CD4-positive, alpha-beta T cell (primary cell): ENCODE measurements around the gene ZBTB5. TPM values are rescaled to one million over a fixed set of nuclear protein-coding genes. Genes with fewer than 3 reads are reported as not detected.
"Not testable (repeated sequence)": the region's sequence is repeated elsewhere in the genome, so short reads cannot be mapped to it uniquely, and the experiment has no call there.

Source experiments
- ATAC-seq: fragments of 200-7000 bp; cut with Tn5 transposase; one replicate; pipeline ENCODE4 v1.10.0; 2022; ENCODE audit warnings: mild to moderate bottlenecking; ENCODE audit not compliant: poor library complexity
- CTCF ChIA-PET: fragments of 350-600 bp; sonication (Branson Sonifier 250); formaldehyde crosslinking; loops from one replicate; lab custom pipeline; 2021; ENCODE audit warnings: antibody characterized with exemption, inconsistent platforms; lab: Charles Lee
- POLR2A ChIA-PET: fragments of 350-600 bp; sonication (Branson Sonifier 250); formaldehyde crosslinking; loops from one replicate; lab custom pipeline; 2021; ENCODE audit warnings: antibody characterized with exemption, inconsistent platforms; lab: Charles Lee
- DNase-seq, 14 experiments: peaks; one replicate each; pipeline ENCODE4 v3.0.0-alpha.2; 2013 to 2020; ENCODE audit warnings: mixed read lengths in 2 of 14
- H3K27ac ChIP-seq, 2 donors: one replicate each; pipeline versions ENCODE4 v1.5.1 to v1.7.0; 2013; ENCODE audit warnings: low read length in 2 of 2, low read depth in 1 of 2, mild to moderate bottlenecking in 1 of 2
- H3K27me3 ChIP-seq, 2 experiments: 1 replicate in 1 of 2; 2 replicates in 1 of 2; pipeline versions ENCODE4 v1.6.1 to v1.7.0; 2013; ENCODE audit warnings: low read length in 2 of 2, control low read depth in 1 of 2, mild to moderate bottlenecking in 1 of 2, moderate library complexity in 1 of 2; ENCODE audit not compliant: insufficient read depth in 2 of 2, control insufficient read depth in 1 of 2
- H3K36me3 ChIP-seq: one replicate; pipeline ENCODE4 v1.6.1; 2013; ENCODE audit warnings: low read length, control low read depth; ENCODE audit not compliant: insufficient read depth
- H3K4me1 ChIP-seq: one replicate; pipeline ENCODE4 v1.6.1; 2013; ENCODE audit warnings: low read length, control low read depth; ENCODE audit not compliant: insufficient read depth
- H3K4me3 ChIP-seq: one replicate; pipeline ENCODE4 v1.5.1; 2013; ENCODE audit warnings: mild to moderate bottlenecking, low read length, moderate library complexity
- H3K9me3 ChIP-seq, 2 experiments: 1 replicate in 1 of 2; 2 replicates in 1 of 2; pipeline versions ENCODE4 v1.6.1 to v1.7.0; 2013; ENCODE audit warnings: low read length in 2 of 2, mild to moderate bottlenecking in 2 of 2, control low read depth in 1 of 2, moderate library complexity in 1 of 2; ENCODE audit not compliant: control insufficient read depth in 1 of 2, insufficient read depth in 1 of 2
- H3K27ac Mint-ChIP-seq: one replicate; pipeline ENCODE4 v1.8.0; 2020; ENCODE audit warnings: mixed read lengths
- H3K27me3 Mint-ChIP-seq: one replicate; pipeline ENCODE4 v1.8.0; 2021; ENCODE audit warnings: mixed read lengths
- H3K36me3 Mint-ChIP-seq: one replicate; pipeline ENCODE4 v1.8.0; 2021; ENCODE audit warnings: low read depth, mixed read lengths
- H3K4me1 Mint-ChIP-seq: one replicate; pipeline ENCODE4 v1.8.0; 2021; ENCODE audit warnings: low read depth, mixed read lengths
- H3K4me3 Mint-ChIP-seq: one replicate; pipeline ENCODE4 v1.8.0; 2020; ENCODE audit warnings: mild to moderate bottlenecking, mixed read lengths
- H3K9me3 Mint-ChIP-seq: one replicate; pipeline ENCODE4 v1.8.0; 2020; ENCODE audit warnings: mixed read lengths
- CTCF ChIP-seq: fragments of 200-600 bp; IDR thresholded peaks from one replicate; pipeline ENCODE4 v1.8.0; 2022; ENCODE audit warnings: antibody characterized with exemption, mild to moderate bottlenecking
- intact Hi-C, 2 experiments: fragments of 100-400 bp; cut with DNase I in 1 of 2; cut with micrococcal nuclease in 1 of 2; formaldehyde crosslinking; loops; one replicate each; pipeline versions ENCODE4 v1.15.1 to v1.9.0; 2023 to 2025; cut with DNase I, micrococcal nuclease
- polyA plus RNA-seq, 2 donors: library from polyadenylated mRNA; unstranded; fragments of 120-200 nt; gene quantifications; one replicate each; pipeline ENCODE4 v1.2.1, GENCODE V29; 2013
- total RNA-seq, 174 experiments: library from RNA in 2 of 174; stranded (reverse) in 2 of 174; gene quantifications; one replicate each; pipeline ENCODE4 v1.2.3 and lab custom pipeline; 2021 to 2026

Gene ZBTB5
- total RNA-seq (10 to 100 TPM; 21.3 to 22.0 TPM), total RNA-seq (lab: John Stamatoyannopoulos, UW) (10.4 to 58.2 (median 28.6) reads per million in 172 experiments)
- 10.1 TPM for polyA plus RNA-seq (2013, experiment 1 of 2)
- 8.0 TPM for polyA plus RNA-seq (2013, experiment 2 of 2)

DNA sequence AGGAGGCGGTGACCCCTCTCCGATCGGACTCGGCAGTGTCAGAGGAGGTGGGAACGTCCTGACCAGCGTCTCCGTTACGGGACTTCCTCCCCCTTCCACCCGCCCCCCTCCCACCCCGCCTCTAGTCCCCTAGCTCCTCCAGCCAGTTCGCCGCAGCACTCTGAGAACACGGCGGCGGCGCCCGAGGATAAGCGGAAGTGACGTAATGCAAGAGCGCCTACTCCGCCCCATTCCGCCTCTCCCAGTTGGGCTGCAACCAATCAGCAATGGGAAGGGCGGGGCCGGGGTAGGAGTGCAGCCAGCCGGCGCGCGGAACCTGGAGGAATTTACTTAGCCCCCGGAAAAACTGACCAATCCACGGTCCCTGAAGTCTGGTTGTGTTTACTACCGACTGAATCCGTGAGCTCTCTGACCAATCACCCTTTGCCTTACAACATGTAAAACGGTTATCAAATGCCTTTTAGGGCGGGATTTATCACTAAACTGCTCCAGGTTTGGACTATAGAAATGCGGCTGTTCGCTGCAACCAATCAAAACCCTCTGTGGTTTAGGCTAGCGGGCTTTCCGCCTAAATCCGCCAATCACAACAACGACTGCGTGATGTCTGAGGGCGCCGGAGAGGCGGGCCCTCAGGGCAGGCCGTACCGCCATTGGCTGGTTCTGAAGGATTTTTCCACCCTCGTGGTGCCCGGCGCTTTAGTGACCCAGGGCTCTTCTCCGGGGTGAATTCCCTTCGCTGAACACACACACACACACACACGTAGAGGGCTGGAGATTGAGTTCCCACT lies at the start of gene ZBTB5:
Gene ZBTB5, minus strand, starts transcription at position 202 of the 788 bp plus-strand sequence. CDS start 22,899 bp downstream, outside the sequence.
- Histone ChIP-seq H3K4me3 (peak within 1 kb of the TSS; percentile 96), H3K9me3 (no peaks in the 10 kb centered on the region), H3K4me1 (peaks cover 31% of the 10 kb centered on the region), H3K27ac (peak within 1 kb of the TSS; percentile 90 to 95), H3K36me3 (no peaks in the 10 kb centered on the region), H3K27me3 (no peaks in the 10 kb centered on the region)
- Mint-ChIP-seq H3K27me3 (no peaks in the 10 kb centered on the region), H3K27ac (peak within 1 kb of the TSS; percentile 92), H3K36me3 (peaks cover 20% of the 10 kb centered on the region), H3K4me1 (peaks cover 40% of the 10 kb centered on the region), H3K4me3 (peak within 1 kb of the TSS; percentile 91), H3K9me3 (no peaks in the 10 kb centered on the region)
- intact Hi-C loops, result loop anchor here (1.0 to 10.0 kb wide), 10 partner anchors 19 to 1068 kb away; partner anchors contain the start of genes GRHPR (in 2 of the 2), MELK (in 1 of the 2), POLR1E (in 1 of the 2) and TOMM5 (in 1 of the 2)
- ChIA-PET CTCF (no interaction called here), POLR2A (interaction anchor here (0.5 to 2.5 kb wide), 12 partner anchors 9 to 386 kb away, joined by 3 to 52 read pairs (median 4); partner anchors contain the start of genes GRHPR, POLR1E, TOMM5 and ZCCHC7)
- no peak for TF ChIP-seq CTCF
- DNase-seq (peak; percentile 97 to 100 (median 98)), ATAC-seq (peak; percentile 80)

DNA sequence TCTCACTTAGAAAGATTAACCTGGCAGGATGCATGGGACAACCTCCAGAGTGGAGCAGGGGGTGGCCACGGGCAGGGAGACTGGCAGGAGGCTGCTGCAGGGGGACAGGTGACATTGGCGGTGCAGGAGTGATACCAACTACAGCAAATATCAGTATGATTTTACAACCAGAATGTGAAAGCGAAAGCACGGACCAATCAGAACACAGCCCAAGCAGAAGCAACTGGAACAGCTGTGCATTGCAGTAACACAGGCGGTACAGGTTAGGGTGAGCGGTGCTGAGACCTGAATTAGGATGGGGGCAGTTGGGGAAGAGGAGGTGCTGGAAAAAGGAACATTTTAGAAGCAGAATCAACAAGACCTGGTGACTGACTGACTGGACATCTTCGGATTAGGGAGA lies 49.7 kb upstream of the ZBTB5 start:
- Mint-ChIP-seq H3K4me1 (no peaks in the 10 kb centered on the region), H3K4me3 (no peak overlapping the region), H3K27me3 (no peaks in the 10 kb centered on the region), H3K36me3 (no peaks in the 10 kb centered on the region), H3K9me3 (no peaks in the 10 kb centered on the region), H3K27ac (no peak overlapping the region)
- DNase-seq (no peak), ATAC-seq (no peak)
- no peak for TF ChIP-seq CTCF
- no peaks in the 10 kb centered on the region for H3K27me3 ChIP-seq
- H3K9me3 ChIP-seq, result no peaks in the 10 kb centered on the region
- H3K36me3 ChIP-seq, result no peaks in the 10 kb centered on the region
- ChIA-PET POLR2A (no interaction called here), CTCF (interaction anchor here (1.6 kb wide), 1 partner anchor 11 kb away, joined by 3 read pairs; no protein-coding TSS in a partner anchor)
- intact Hi-C loops, result no loop called here
- H3K4me3 ChIP-seq, result no peak overlapping the region
- H3K4me1 ChIP-seq, result no peaks in the 10 kb centered on the region
- H3K27ac ChIP-seq, result no peak overlapping the region

- H3K4me1 ChIP-seq, H3K36me3 ChIP-seq, H3K27me3 Mint-ChIP-seq, H3K36me3 Mint-ChIP-seq, H3K4me3 Mint-ChIP-seq, ATAC-seq, H3K27me3 ChIP-seq, H3K27ac Mint-ChIP-seq, H3K4me3 ChIP-seq, POLR2A ChIA-PET, H3K4me1 Mint-ChIP-seq, DNase-seq, H3K9me3 ChIP-seq, H3K9me3 Mint-ChIP-seq, intact Hi-C loops, H3K27ac ChIP-seq: not testable (repeated sequence)
- CTCF ChIA-PET, result interaction anchor here (1.6 kb wide), 1 partner anchor 12 kb away, joined by 3 read pairs; no protein-coding TSS in a partner anchor
Observed at GRCh38 chr9:37514415-37514814, 49.2 kb upstream of the ZBTB5 start.
